HUDEP-2 (cell line): ENCODE data around the gene EFNA5.
"Not testable (repeated sequence)": the region's sequence is repeated elsewhere in the genome, so short reads cannot be mapped to it uniquely, and the experiment has no call there.

Experiments
- DNase-seq, 76 experiments: peaks; one replicate each; lab custom pipeline; 2025; ENCODE audit not compliant: unreplicated experiment in 76 of 76; lab: John Stamatoyannopoulos, UW

The EFNA5 gene

DNA sequence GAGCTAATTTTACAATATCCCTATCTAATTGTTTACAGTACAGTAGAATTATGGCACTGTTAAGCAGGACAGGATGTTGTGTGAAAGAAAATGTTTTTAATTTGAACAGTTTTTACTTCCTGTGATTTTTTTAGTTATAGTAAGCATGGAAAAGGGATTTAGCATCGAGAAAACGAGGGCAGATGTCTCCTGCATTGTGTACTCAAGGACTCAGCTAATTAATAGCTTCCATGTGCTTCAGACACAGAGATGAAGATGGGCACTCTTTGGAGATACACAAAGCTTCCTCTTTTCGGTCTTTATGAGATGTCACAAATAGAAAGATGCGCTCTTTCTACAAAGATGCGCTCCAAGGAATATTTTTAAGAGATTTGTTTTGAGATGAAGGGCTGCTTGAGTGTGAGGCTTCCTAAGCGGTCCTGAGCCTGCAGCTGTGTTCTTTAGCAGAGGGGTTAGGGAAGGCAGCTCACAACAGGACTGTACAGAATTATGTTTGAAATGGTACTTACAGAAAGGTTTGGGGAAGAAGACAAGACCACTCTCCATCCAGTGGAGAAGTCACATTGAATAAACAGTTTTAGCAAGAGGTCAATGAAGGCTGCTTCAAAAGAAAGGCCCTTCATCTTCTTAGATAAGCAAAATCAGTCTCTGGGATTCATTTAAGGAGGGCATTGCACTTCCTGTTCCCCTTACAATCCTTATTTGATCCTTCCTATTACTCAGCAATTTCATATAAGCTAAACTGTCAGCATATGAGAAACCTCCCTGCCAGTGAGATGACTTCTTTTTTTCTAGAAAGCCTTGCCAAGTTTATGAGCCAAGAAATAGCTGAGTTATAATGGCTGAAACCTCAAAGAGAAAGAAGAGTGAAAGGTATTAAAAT is 311.5 kb downstream of the EFNA5 start:
- no peak for DNase-seq

DNA sequence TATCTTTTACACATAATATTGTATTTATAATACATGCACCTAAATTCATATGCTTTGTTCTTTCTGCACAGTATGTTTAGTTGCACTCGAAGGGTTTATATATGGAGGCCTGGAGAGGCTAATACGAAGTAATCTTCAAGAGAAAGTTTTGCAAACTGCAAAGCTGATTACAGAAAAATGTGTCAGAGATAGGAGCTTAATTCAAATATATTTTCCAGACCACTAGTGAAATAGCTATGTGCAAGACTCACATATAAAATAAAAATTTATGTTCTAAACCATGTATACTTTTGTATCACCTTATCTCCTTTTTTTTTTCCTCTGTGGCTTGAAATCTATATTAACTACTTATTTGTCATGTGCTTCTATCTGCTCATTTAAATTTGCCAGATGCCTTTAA is 313.8 kb downstream of the EFNA5 start:
- no peak for DNase-seq

DNA sequence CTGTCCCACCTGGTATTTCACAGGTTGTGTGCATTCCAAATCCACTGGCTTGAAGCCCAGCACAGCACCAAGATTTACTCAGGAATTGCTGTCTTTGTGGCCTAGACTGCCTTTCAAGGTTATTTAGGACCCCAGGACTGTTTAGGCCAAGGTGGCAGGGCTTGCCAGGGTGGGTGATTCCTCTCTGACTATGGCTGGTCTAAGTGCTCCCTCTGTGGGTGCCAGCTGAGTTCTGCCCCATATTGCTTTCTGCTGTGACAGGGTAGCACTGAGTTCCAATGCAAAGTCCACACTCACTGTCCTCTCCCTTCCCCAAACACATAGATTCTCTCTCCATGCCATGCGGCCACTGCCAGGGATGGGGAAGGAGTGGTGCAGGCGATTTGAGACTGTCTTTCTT is 318.2 kb downstream of the EFNA5 start:
- DNase-seq = no peak

DNA sequence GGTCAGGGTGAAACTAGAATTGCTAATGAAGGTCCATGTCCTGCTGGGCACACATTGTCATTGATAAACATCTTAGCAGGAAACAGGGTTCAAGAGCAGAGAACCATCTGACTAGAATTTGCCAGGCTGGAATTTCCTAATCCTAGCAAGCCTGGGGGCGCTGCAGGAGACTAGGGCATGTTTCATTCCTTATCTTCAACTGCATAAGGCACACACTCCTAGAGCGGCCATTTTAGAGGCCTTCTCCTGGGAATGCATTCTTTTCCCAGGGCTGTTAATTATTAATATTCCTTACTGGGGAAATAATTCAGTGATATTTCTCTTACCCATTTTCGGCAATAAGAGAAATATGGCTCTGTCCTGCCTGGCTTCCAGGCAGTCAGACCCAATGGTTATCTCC is 324.2 kb downstream of the EFNA5 start:
- not testable (repeated sequence) for DNase-seq

DNA sequence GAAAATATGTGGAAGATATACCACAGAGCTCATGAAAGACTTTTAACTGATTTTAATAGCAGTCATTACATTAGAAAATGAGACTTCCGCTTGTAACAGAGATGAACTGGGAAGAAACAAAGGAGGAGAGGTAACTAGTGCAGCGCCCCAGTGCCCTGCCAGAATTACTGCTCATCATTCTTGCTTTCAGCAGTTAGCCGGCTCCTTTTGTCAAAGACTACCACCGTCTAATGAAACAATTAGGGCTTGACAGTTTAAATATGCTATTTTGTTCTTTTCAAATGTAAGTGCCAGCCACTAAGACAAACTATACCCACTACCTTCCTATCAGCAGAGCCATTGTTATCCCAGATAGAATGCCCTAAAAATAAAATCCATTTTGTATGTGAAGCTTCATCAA is 328.4 kb downstream of the EFNA5 start:
- no peak for DNase-seq

DNA sequence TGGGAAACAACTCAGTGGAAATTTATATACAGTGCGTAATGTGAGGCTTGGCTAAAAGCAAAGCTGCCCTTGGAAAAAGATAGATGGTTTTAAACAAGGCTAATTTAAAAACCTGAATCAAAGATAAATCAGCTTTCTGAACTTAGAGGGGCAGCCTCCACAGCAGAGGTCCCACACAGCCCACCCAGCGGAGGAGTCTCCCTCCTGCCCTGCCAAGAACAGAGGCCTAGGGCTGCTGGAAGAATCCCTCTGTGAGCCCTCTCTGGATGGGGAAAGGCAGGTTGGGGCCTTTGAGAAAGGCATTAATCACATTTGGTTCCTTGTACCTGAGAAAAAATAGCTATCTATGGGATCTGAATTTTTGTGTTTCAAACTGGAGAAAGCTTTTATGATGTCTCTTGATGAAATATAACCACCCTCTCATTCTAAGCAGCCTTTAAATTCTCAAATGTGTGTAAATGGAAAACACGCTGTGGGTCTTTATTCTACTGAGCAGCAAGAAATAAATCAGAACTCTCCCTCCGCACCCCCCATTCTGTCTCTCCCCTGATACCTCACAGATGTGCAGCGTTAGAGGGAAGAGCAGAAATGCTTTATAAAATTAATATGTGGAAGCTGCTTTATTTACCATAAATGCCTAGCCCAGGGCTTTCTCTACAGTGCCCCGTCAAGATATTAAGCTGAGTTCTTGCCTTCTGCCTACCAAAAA is 329.2 kb downstream of the EFNA5 start:
- DNase-seq = no peak

DNA sequence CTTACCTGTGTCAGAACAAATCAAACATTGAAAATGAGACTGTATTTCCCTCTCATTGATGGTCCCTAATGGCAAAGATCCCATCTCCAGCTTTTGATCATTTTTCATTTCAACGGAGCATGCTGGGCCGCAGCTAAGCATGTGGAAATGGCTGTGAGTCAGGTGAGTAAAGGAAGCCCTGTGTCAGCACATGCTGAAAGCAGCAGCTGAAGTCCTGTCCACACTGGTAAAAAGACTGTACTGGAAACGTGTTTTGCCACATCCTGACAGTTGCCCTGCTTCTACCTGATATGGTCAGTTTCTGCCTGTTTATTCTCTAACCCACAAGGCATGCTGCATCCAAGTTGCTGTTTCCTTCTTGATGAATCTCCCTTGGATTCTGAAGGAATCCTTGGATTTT is 330.1 kb downstream of the EFNA5 start:
- DNase-seq = no peak

DNA sequence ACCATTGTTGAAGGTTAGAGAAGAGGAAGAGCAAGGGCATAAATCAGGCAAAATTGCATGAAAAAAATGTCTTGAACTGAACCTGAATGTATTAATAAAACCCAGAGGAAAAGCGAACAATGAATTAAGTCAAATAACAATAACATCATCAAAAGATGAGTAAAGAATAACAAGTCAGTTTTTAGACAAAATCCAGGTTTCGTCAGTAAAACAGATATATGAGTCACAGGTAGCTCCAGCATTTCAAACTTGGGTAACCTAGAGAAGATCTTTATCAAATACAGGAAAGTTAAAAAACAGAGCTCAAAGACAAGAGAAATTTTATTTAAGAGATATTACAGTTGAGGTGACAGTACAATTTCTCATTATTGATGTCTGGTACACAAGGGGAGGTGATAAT is 332.4 kb downstream of the EFNA5 start:
- no peak for DNase-seq

DNA sequence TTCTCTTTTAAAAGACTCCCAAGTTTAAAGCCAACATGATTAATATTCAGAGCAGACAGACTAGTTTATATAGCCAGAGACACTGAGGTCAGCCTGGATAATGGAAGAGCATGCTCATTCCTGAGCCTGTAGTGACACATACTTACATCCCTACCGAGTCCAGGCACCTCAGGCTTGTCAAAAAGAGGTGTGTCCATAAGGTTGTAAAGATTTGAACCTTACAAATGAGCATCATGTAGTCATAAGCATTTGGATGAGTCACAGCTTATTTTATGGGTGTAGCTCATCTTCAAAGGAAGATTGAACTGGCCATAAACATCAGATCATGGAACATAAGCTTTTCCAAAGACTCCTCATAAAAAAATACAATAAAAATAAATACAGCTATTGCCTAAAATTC is 333.5 kb downstream of the EFNA5 start:
- DNase-seq = no peak

DNA sequence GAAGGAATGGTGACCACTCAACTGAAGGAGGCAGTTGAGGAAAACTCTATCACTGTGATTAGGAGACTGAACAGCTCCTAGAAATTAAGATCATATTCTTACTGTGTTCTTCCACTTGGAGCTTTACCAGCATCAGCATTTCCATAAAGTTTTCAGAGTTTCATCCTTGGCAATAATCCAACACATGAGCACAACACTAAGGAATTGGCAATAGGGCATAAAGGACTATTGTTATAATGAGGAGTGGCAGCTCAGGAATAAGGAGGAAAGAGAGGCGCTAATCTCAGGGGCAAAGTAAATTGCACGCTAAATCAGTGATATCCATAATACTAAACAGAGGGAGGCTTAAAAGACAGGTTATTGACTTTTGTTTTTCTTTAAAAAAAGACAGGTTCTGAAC is 338.9 kb downstream of the EFNA5 start:
- no peak for DNase-seq

DNA sequence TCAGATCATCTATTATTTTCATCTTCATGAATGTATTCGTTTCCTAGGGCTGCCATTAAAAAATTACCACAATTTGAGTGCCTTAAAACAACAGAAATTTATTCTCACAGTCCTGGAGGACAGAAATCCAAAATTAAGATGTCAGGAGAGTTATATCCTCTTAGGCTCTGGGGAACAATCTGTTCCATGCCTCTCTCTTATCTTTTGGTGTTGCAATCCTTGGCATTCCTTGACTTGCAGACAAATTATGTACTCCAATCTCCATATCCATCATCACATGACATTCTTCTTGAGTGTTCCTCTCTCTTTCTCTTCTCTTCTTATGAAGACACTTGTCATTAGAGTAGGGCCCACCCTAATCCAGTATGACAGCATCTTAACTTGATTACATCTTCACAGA is 339.4 kb downstream of the EFNA5 start:
- no peak for DNase-seq

DNA sequence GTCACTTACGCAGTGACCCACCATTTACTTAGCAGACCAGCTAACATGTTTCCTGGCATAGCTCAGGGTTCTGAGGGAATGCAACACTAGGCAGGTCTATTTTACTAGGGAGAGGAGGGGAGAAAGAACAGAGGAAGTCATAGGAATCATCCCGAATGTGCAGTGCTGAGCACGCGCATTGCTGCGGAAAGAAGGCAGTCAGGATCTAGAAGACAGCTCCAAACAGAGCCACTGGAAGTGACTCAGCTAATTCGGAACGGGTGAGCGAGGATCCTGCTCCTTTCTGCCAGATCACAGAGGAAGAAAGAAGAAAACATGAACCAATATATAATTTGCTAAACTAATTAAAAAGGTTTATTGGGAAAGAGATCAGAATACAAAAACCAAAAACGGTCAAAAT is 339.8 kb downstream of the EFNA5 start:
- no peak for DNase-seq

DNA sequence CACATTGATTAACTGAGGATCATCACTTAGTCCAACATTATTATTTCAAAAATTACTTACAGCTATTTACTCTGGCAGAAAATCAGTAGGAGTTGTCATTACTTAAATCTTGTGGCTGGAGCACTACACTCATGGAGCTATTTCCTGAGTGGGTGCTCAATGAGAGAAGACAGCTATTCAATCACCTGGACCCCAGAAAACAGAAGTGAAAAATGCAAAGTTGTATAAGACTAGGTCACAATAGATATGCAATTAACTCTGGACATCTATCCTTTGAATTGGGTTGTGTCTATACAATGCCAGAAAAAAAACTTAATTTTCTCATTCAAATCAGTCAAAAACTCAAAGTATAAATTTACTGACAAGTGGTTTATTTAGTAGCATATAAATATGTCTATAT is 340.9 kb downstream of the EFNA5 start:
- no peak for DNase-seq
